H9 (cell line): ENCODE measurements around the gene NCKAP5. TPM values are rescaled to one million over a fixed set of nuclear protein-coding genes. Genes with fewer than 3 reads are reported as not detected.

Source experiments
- DNase-seq: peaks from one replicate; pipeline ENCODE4 v3.0.0-alpha.2; 2017
- H2AFZ ChIP-seq: one replicate; pipeline ENCODE4 v1.6.1; 2013; ENCODE audit warnings: mild to moderate bottlenecking, low read length, control low read depth, moderate library complexity
- H2AK5ac ChIP-seq: 2 replicates; pipeline ENCODE4 v1.6.1; 2013; ENCODE audit warnings: low read length, control low read depth, mixed read lengths; ENCODE audit not compliant: insufficient read length
- H2BK120ac ChIP-seq: one replicate; pipeline ENCODE4 v1.6.1; 2013; ENCODE audit warnings: low read depth, mild to moderate bottlenecking, low read length, control low read depth, inconsistent platforms; ENCODE audit not compliant: poor library complexity, severe bottlenecking
- H2BK12ac ChIP-seq: 2 replicates; pipeline ENCODE4 v1.6.1; 2013; ENCODE audit warnings: low read length, control low read depth, mixed read lengths, low read depth; ENCODE audit not compliant: insufficient read length
- H2BK15ac ChIP-seq: 2 replicates; pipeline ENCODE4 v1.6.1; 2013; ENCODE audit warnings: low read depth, low read length, control low read depth
- H2BK20ac ChIP-seq: one replicate; pipeline ENCODE4 v1.6.1; 2013; ENCODE audit warnings: low read depth, mild to moderate bottlenecking, low read length, control low read depth, inconsistent platforms; ENCODE audit not compliant: poor library complexity, severe bottlenecking
- H2BK5ac ChIP-seq: 2 replicates; pipeline ENCODE4 v1.6.1; 2013; ENCODE audit warnings: low read length, control low read depth, mixed read lengths; ENCODE audit not compliant: insufficient read length
- H3K14ac ChIP-seq: 2 replicates; pipeline ENCODE4 v1.6.1; 2013; ENCODE audit warnings: low read length, control low read depth; ENCODE audit not compliant: insufficient read depth
- H3K18ac ChIP-seq: 2 replicates; pipeline ENCODE4 v1.6.1; 2013; ENCODE audit warnings: low read depth, mild to moderate bottlenecking, mixed read lengths, low read length, control low read depth; ENCODE audit not compliant: insufficient read length
- H3K23ac ChIP-seq: 2 replicates; pipeline ENCODE4 v1.6.1; 2013; ENCODE audit warnings: low read length, control low read depth, mixed read lengths, low read depth; ENCODE audit not compliant: insufficient read length
- H3K23me2 ChIP-seq: 2 replicates; pipeline ENCODE4 v1.6.1; 2013; ENCODE audit warnings: low read depth, mild to moderate bottlenecking, mixed read lengths, low read length, control low read depth; ENCODE audit not compliant: insufficient read length, poor library complexity, severe bottlenecking
- H3K27ac ChIP-seq: 2 replicates; pipeline ENCODE4 v1.5.1; 2013; ENCODE audit warnings: low read length, control low read depth, mixed read lengths, low read depth; ENCODE audit not compliant: insufficient read length
- H3K27me3 ChIP-seq: 2 replicates; pipeline ENCODE4 v1.6.1; 2013; ENCODE audit warnings: low read length, control low read depth, inconsistent platforms; ENCODE audit not compliant: insufficient read depth
- H3K4ac ChIP-seq: 2 replicates; pipeline ENCODE4 v1.6.1; 2013; ENCODE audit warnings: low read depth, mild to moderate bottlenecking, control low read depth, inconsistent platforms, low read length, moderate library complexity
- H3K4me1 ChIP-seq: 2 replicates; pipeline ENCODE4 v1.6.1; 2013; ENCODE audit warnings: low read length, control low read depth, inconsistent platforms; ENCODE audit not compliant: insufficient read depth
- H3K4me2 ChIP-seq: 2 replicates; pipeline ENCODE4 v1.6.1; 2013; ENCODE audit warnings: low read length, control low read depth, mixed read lengths; ENCODE audit not compliant: insufficient read length, insufficient read depth
- H3K56ac ChIP-seq: 2 replicates; pipeline ENCODE4 v1.6.1; 2013; ENCODE audit warnings: low read depth, mild to moderate bottlenecking, mixed read lengths, low read length, control low read depth; ENCODE audit not compliant: insufficient read length
- H3K79me1 ChIP-seq: 2 replicates; pipeline ENCODE4 v1.6.1; 2013; ENCODE audit warnings: low read depth, mild to moderate bottlenecking, moderate library complexity, low read length, control low read depth, inconsistent platforms; ENCODE audit not compliant: insufficient read depth, poor library complexity, severe bottlenecking
- H3K79me2 ChIP-seq: 2 replicates; pipeline ENCODE4 v1.6.1; 2013; ENCODE audit warnings: low read length, control low read depth, inconsistent platforms; ENCODE audit not compliant: insufficient read depth
- H3K9ac ChIP-seq: 2 replicates; pipeline ENCODE4 v1.6.1; 2013; ENCODE audit warnings: low read length, control low read depth, mixed read lengths; ENCODE audit not compliant: insufficient read length; ENCODE audit errors: extremely low read depth
- H3K9me3 ChIP-seq: one replicate; pipeline ENCODE4 v1.6.1; 2013; ENCODE audit warnings: low read depth, low read length, inconsistent platforms; ENCODE audit not compliant: control insufficient read depth
- H3T11ph ChIP-seq: one replicate; pipeline ENCODE4 v1.6.1; 2013; ENCODE audit warnings: mild to moderate bottlenecking, low read length, control low read depth, inconsistent platforms
- H4K20me1 ChIP-seq: one replicate; pipeline ENCODE4 v1.6.1; 2013; ENCODE audit not compliant: control insufficient read depth, insufficient read length, insufficient read depth
- H4K5ac ChIP-seq: 2 replicates; pipeline ENCODE4 v1.6.1; 2013; ENCODE audit warnings: low read depth, mild to moderate bottlenecking, mixed read lengths, low read length, control low read depth; ENCODE audit not compliant: insufficient read length
- H4K8ac ChIP-seq: replicated peaks from 2 replicates; pipeline ENCODE4 v1.6.1; 2013; ENCODE audit warnings: low read length, control low read depth, mixed read lengths, low read depth; ENCODE audit not compliant: insufficient read length
- H4K91ac ChIP-seq: 2 replicates; pipeline ENCODE4 v1.6.1; 2013; ENCODE audit warnings: low read depth, mild to moderate bottlenecking, moderate library complexity, mixed read lengths, low read length, control low read depth; ENCODE audit not compliant: insufficient read length
- H3K27ac Mint-ChIP-seq, 3 experiments: 2 replicates in 2 of 3; 3 replicates in 1 of 3; pipeline ENCODE4 v1.8.0; 2020 to 2021; ENCODE audit warnings: mixed read lengths in 3 of 3, mild to moderate bottlenecking in 1 of 3, moderate library complexity in 1 of 3
- H3K27me3 Mint-ChIP-seq: 2 replicates; pipeline ENCODE4 v1.8.0; 2021; ENCODE audit warnings: low read depth, mild to moderate bottlenecking, moderate library complexity, mixed read lengths
- H3K36me3 Mint-ChIP-seq, 3 experiments: 2 replicates in 2 of 3; 3 replicates in 1 of 3; pipeline ENCODE4 v1.8.0; 2020 to 2021; ENCODE audit warnings: low read depth in 3 of 3, mixed read lengths in 3 of 3; ENCODE audit not compliant: insufficient read depth in 1 of 3
- H3K4me1 Mint-ChIP-seq, 2 experiments: 2 replicates each; pipeline ENCODE4 v1.8.0; 2020; ENCODE audit warnings: mixed read lengths in 2 of 2
- H3K4me3 Mint-ChIP-seq, 2 experiments: 2 replicates in 1 of 2; 3 replicates in 1 of 2; pipeline ENCODE4 v1.8.0; 2020 to 2021; ENCODE audit warnings: mild to moderate bottlenecking in 2 of 2, mixed read lengths in 2 of 2, moderate library complexity in 1 of 2
- H3K9me3 Mint-ChIP-seq, 2 experiments: 2 replicates in 1 of 2; 3 replicates in 1 of 2; pipeline ENCODE4 v1.8.0; 2020; ENCODE audit warnings: mild to moderate bottlenecking in 2 of 2, mixed read lengths in 2 of 2, moderate library complexity in 1 of 2
- WGBS: extraction: QIAGEN DNeasy Blood & Tissue Kit; methylation state at CpG from one replicate; pipeline ENCODE4 v1.1.7; 2013; ENCODE audit warnings: missing lambda C conversion rate, low lambda C conversion rate, mixed read lengths; ENCODE audit not compliant: insufficient read length; ENCODE audit errors: extremely low coverage; 5-methylcytosine and 5-hydroxymethylcytosine counted together
- total RNA-seq: library from RNA; stranded (reverse); gene quantifications from 2 replicates; pipeline ENCODE4 v1.2.1, GENCODE V29; 2021
- TF ChIP-seq, protein P1 (sequence below): fragments of 200-600 bp; sonication (generic); conservative IDR thresholded peaks from 3 replicates; pipeline ENCODE4 v1.8.0; 2021; ENCODE audit warnings: antibody characterized with exemption, mild to moderate bottlenecking

The NCKAP5 gene
- total RNA-seq, 1 experiment from 2014 or later = 0.26 TPM

DNA sequence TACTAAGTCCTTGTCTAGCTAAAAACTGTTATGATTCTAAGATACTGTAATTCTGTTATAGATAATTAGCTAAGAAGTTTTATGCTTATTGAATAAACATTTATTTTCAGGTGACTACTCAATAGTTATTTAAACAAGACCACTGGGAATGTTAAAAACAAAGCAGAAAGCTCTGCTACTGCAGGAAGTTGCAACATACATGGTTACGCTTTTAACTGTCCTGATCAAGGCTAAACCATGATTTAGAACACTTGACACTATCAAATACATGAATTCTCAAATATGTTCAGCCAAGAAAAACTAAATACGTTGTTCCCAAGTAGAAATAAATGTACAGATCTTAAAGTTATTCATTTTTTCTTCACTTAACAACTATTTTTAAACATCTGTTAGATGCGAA is 263.9 kb downstream of the NCKAP5 start:
- Histone ChIP-seq H4K91ac (no peak overlapping the region), H2BK120ac (no peak overlapping the region), H3K18ac (no peak overlapping the region), H3K27me3 (no peaks in the 10 kb centered on the region; the same call in 1 of the 2 replicates), H3K9me3 (no peaks in the 10 kb centered on the region), H2BK20ac (no peak overlapping the region), H2AK5ac (no peak overlapping the region), H3K4me2 (no peak overlapping the region), H3K23ac (no peak overlapping the region), H2AFZ (no peak overlapping the region), H3K56ac (no peak overlapping the region), H2BK15ac (no peak overlapping the region), H4K20me1 (no peaks in the 10 kb centered on the region), H4K8ac (no peak overlapping the region), H4K5ac (no peak overlapping the region), H3K27ac (no peak overlapping the region), H3K4me1 (no peaks in the 10 kb centered on the region), H3K79me1 (no peaks in the 10 kb centered on the region), H3K9ac (no peak overlapping the region), H2BK5ac (no peak overlapping the region), H2BK12ac (no peak overlapping the region), H3K23me2 (no peaks in the 10 kb centered on the region), H3K4ac (no peak overlapping the region), H3K79me2 (no peaks in the 10 kb centered on the region), H3K14ac (no peak overlapping the region), H3T11ph (no peak overlapping the region)
- no peak overlapping the region for H3K4me3 Mint-ChIP-seq
- H3K4me1 Mint-ChIP-seq = no peaks in the 10 kb centered on the region
- TF ChIP-seq, protein P1, sequence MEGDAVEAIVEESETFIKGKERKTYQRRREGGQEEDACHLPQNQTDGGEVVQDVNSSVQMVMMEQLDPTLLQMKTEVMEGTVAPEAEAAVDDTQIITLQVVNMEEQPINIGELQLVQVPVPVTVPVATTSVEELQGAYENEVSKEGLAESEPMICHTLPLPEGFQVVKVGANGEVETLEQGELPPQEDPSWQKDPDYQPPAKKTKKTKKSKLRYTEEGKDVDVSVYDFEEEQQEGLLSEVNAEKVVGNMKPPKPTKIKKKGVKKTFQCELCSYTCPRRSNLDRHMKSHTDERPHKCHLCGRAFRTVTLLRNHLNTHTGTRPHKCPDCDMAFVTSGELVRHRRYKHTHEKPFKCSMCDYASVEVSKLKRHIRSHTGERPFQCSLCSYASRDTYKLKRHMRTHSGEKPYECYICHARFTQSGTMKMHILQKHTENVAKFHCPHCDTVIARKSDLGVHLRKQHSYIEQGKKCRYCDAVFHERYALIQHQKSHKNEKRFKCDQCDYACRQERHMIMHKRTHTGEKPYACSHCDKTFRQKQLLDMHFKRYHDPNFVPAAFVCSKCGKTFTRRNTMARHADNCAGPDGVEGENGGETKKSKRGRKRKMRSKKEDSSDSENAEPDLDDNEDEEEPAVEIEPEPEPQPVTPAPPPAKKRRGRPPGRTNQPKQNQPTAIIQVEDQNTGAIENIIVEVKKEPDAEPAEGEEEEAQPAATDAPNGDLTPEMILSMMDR = no peak
- H3K27me3 Mint-ChIP-seq = no peaks in the 10 kb centered on the region
- WGBS = no CpG with 5 or more reads among the region's 3 CpGs
- H3K27ac Mint-ChIP-seq = no peak overlapping the region
- H3K36me3 Mint-ChIP-seq = peaks cover 0 to 4% (median 0%) of the 10 kb centered on the region in 3 experiments; a peak in 2 of 7 replicates
- no peak for DNase-seq
- peaks cover 2 to 3% of the 10 kb centered on the region in 2 experiments; a peak in 3 of 5 replicates for H3K9me3 Mint-ChIP-seq
